Gastroesophageal sphincter (tissue), 3 donors: ENCODE results near the gene GNG11.

ENCODE experiments used
- EP300 ChIP-seq: sonication (generic); formaldehyde crosslinking; IDR thresholded peaks from one replicate; pipeline ENCODE4 v1.6.1; 2017; ENCODE audit warnings: antibody characterized with exemption, mild to moderate bottlenecking
- POLR2A ChIP-seq, 2 donors: fragments of 450-650 bp; IDR thresholded peaks; one replicate each; pipeline ENCODE4 v1.6.1; 2017; ENCODE audit warnings: antibody characterized with exemption in 2 of 2, mild to moderate bottlenecking in 2 of 2, moderate library complexity in 1 of 2
- POLR2AphosphoS5 ChIP-seq: sonication (generic); formaldehyde crosslinking; IDR thresholded peaks from one replicate; pipeline ENCODE4 v1.6.1; 2017; ENCODE audit warnings: antibody characterized with exemption
- TF ChIP-seq, protein P1 (sequence below), 4 experiments: fragments of 200-600 bp in 2 of 4; fragments of 450-650 bp in 2 of 4; sonication (generic) in 1 of 4; IDR thresholded peaks; one replicate each; pipeline ENCODE4 v1.5.1; 2017 to 2019; ENCODE audit warnings: antibody characterized with exemption in 4 of 4, mild to moderate bottlenecking in 2 of 4, moderate library complexity in 2 of 4

DNA sequence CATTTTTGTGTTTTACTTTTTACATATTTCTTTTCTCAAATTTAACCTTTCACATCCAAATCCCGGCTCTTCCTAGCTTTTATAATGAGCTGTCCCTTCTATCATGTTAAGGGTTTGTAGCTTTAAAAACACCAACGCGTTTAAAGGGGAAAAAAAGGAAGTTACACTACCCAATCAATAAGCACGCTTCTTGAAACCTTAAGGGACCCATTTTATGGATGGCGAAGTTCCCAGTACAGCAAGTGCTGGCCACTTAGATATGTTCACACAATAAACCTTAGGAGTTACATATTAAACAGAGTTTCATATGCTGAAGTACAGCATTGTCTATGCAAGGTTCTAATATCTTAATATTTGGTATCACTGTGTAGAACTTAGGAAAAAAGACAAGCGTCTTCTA lies 1.8 kb downstream of the GNG11 start:
- TF ChIP-seq, protein P1, sequence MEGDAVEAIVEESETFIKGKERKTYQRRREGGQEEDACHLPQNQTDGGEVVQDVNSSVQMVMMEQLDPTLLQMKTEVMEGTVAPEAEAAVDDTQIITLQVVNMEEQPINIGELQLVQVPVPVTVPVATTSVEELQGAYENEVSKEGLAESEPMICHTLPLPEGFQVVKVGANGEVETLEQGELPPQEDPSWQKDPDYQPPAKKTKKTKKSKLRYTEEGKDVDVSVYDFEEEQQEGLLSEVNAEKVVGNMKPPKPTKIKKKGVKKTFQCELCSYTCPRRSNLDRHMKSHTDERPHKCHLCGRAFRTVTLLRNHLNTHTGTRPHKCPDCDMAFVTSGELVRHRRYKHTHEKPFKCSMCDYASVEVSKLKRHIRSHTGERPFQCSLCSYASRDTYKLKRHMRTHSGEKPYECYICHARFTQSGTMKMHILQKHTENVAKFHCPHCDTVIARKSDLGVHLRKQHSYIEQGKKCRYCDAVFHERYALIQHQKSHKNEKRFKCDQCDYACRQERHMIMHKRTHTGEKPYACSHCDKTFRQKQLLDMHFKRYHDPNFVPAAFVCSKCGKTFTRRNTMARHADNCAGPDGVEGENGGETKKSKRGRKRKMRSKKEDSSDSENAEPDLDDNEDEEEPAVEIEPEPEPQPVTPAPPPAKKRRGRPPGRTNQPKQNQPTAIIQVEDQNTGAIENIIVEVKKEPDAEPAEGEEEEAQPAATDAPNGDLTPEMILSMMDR (IDR thresholded peaks at IDR 0.05): no peak
- TF ChIP-seq EP300: no peak
- TF ChIP-seq POLR2AphosphoS5: no peak
- TF ChIP-seq POLR2A (IDR thresholded peaks at IDR 0.05): no peak
